Mammary epithelial cell (primary cell): ENCODE data around the gene GPAT3.
"Not testable (repeated sequence)": the region's sequence is repeated elsewhere in the genome, so short reads cannot be mapped to it uniquely, and the experiment has no call there.

Source experiments
- EZH2 ChIP-seq: IDR thresholded peaks from 2 replicates; pipeline ENCODE4 v1.6.1; 2012; ENCODE audit warnings: low read length, inconsistent platforms, borderline replicate concordance
- TF ChIP-seq, protein P1 (sequence below), 2 donors: IDR thresholded peaks in 1 of 2; conservative IDR thresholded peaks in 1 of 2; 2 replicates each; pipeline ENCODE4 v1.5.1; 2011 to 2012; ENCODE audit warnings: inconsistent platforms in 2 of 2, low read length in 2 of 2, mild to moderate bottlenecking in 2 of 2, control low read depth in 1 of 2, low read depth in 1 of 2; ENCODE audit not compliant: insufficient read depth in 1 of 2; ENCODE audit errors: extremely low read depth in 1 of 2

- TF ChIP-seq, protein P1, sequence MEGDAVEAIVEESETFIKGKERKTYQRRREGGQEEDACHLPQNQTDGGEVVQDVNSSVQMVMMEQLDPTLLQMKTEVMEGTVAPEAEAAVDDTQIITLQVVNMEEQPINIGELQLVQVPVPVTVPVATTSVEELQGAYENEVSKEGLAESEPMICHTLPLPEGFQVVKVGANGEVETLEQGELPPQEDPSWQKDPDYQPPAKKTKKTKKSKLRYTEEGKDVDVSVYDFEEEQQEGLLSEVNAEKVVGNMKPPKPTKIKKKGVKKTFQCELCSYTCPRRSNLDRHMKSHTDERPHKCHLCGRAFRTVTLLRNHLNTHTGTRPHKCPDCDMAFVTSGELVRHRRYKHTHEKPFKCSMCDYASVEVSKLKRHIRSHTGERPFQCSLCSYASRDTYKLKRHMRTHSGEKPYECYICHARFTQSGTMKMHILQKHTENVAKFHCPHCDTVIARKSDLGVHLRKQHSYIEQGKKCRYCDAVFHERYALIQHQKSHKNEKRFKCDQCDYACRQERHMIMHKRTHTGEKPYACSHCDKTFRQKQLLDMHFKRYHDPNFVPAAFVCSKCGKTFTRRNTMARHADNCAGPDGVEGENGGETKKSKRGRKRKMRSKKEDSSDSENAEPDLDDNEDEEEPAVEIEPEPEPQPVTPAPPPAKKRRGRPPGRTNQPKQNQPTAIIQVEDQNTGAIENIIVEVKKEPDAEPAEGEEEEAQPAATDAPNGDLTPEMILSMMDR (conservative IDR thresholded peaks at IDR 0.05 in 1 of 2, IDR thresholded peaks at IDR 0.05 in 1 of 2; ENCODE audit: extremely low read depth in 1 of 2, insufficient read depth in 1 of 2, low read depth in 1 of 2, low read length in 2 of 2), result not testable (repeated sequence)
- not testable (repeated sequence) for TF ChIP-seq EZH2
Measured at GRCh38 chr4:83576237-83576636, 40.3 kb downstream of the GPAT3 start.
